SKM-1 treated with dmso at 0.1 percent for 144 hours (cell line): Measurements from ENCODE around the gene PTGIR.

Experiments
- DNase-seq: peaks from one replicate; lab custom pipeline; 2025; ENCODE audit not compliant: unreplicated experiment; lab: John Stamatoyannopoulos, UW

The PTGIR gene

DNA sequence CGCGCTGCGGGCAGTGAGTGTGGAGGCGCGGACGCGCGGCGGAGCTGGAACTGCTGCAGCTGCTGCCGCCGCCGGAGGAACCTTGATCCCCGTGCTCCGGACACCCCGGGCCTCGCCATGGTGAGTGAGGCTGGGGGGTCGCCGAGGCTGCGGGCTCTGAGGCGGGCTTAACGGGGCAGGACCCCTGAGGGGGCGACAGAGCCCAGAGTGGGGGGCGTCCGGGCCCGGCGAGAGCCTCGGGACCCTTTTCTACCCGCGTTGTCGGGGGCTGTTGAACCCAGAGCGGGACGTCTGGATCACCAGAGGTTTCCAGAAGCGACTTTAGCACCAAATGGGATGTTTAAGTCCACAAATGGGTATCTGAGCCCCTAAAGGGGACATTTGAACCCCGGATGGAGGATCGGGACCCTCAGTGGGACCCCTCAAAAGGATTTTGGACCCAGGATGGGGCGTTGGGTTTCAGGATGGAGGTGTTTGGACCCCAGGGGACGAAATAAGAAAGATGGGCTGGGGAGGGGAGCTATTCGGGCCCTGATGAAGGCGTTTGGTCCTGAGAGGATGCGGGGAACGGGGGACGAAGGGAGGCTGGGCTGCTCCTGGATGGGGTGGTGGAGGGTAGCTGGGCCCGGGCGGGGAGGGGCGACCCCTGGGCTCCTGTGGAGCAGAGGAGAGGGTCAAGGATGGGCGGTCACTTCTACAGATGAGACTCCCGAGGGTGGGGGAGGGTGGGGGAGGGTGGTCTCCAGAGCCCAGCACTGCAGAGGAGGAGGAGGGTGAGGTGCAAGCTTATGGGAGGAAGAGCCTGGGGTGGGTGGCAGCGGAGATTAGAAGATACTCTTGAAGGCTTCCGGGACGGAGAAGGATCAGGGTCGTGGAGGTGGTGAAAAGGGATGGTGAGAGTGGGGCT is 23.3 kb downstream of the PTGIR start, which contains the start of gene CALM3:
Gene CALM3, plus strand, starts transcription at position 13 of the 907 bp plus-strand sequence. Its CDS starts 105 bp downstream, at position 118.
- no peak for DNase-seq

DNA sequence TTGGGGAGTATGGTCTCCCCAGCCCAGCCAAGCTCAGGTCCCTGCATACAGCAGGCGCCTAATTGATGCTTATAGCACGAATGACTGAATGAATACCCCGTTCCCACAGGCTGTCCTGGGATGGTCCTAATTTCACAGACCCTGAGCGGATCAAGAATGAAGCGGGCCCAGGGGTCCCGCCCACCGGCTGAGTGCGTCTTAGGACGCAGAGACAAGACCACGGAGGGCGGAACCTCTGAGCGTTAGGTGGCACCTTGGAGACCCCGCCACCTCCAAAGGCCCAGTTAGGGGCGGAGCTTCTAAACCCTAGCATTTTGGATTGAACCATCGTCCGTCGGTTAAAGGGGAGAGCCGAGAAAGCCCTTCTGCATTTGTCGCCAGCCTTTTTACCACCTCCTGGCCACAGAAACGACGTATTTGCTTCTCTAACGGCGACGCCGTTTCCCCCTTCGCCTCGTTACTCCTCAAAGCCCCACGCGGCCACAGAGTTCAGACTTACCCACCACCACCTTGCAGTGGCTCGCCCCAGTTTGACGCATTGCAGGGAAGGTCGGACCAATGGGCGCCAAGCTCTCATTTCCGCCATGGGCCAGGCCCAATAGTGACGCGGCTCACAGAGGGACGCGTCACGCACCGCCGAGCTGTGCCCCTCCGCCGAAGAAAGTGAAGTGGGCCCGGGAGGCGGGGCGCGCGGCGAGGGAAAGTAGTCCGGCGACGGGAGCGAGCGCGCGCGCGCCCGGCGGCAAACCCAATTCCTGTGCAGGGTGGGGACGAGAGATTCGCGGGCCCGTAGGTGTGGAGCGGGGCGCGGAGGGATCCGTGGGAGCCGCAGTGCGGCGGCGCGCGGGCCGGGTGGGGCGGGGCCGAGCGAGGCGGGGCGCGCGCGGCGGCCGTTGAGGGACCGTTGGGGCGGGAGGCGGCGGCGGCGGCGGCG is 24.2 kb downstream of the PTGIR start:
- peak; percentile 90 for DNase-seq

- no peak for DNase-seq
Observed at GRCh38 chr19:46599716-46600373, 25.0 kb downstream of the PTGIR start.

GRCh38 chr19:46598372-46598917 is 26.4 kb downstream of the PTGIR start:
- DNase-seq: no peak

- no peak for DNase-seq
Observed at GRCh38 chr19:46596008-46596407, 28.9 kb downstream of the PTGIR start.

GRCh38 chr19:46591870-46592269 is 33.0 kb downstream of the PTGIR start:
- no peak for DNase-seq

- DNase-seq: no peak
Observed at GRCh38 chr19:46591254-46591653, 33.6 kb downstream of the PTGIR start.

- no peak for DNase-seq
Observed at GRCh38 chr19:46587861-46588260, 37.0 kb downstream of the PTGIR start.

DNA sequence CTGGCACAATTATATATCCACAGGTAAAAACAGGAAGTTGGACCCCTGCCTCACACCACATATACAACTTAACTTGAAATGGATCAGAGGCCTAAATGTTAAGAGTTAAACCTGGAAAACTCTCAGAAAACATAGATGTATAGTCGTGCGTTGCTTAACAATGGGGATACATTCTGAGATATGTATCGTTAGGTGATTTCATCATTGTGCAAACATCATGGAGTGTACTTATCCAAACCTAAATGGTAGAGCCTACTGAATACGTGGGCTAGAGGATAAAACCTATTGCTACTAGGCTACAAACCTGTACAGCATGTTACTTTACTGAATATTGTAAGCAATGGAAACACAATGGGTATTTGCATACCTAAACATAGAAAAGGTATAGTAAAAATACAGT is 38.6 kb downstream of the PTGIR start:
- no peak for DNase-seq

GRCh38 chr19:46585539-46585938 is 39.4 kb downstream of the PTGIR start:
- DNase-seq: no peak

DNA sequence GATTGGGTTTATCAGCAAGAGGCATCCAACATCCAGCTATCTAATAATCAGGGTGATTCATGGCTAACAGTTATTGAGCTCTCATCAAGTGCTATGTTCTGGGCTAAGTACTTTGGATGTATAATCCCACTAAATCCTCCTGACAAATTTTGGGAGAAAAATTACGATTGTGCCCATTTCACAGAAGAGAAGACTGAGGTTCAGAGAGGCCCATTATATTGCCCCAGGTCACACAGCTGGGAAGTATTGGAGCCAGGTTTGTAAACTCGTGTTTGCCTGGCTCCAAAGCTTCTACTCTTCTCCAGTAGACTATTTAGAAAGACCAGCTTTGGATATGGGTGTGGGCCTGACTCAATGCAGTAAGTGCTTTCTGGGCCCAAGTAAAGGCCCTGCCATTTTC is 44.6 kb downstream of the PTGIR start:
- no peak for DNase-seq

- DNase-seq: no peak
Observed at GRCh38 chr19:46579361-46579879, 45.5 kb downstream of the PTGIR start.

DNA sequence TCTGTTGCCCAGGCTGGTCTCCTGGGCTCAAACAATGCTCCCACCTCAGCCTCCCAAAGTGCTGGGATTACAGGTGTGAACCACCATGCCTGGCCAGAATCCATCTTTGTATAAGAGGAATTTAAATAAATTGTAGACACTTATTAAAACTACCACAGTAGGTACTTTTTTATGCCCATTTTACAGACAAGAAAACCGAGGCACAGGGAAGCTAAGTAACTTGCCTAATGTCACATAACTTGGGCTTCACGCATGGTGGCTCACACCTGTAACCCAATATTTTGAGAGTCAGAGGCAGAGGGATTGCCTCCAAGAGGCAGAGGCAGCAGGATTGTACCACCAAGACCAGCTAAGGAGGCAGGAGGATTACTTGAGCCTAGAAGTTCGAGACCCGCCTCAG is 46.4 kb downstream of the PTGIR start:
- DNase-seq: no peak

DNA sequence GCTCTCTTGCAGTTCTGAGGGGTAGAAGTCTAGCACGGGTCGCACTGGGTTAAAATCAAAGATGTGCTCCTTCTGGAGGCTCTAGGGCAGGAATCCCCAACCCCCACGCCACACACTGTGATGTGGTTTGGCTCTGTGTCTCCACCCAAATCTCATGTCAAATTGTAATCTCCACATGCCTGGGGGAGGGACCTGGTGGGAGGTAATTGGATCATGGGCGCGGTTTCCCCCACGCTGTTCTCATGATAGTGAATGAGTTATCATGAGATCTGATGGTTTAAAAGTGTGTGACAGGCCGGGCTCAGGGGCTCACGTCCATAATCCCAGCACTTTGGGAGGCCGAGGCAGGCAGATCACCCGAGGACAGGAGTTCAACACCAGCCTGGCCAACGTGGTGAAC is 50.4 kb downstream of the PTGIR start:
- no peak for DNase-seq

GRCh38 chr19:46573679-46574498 is 51.0 kb downstream of the PTGIR start:
- DNase-seq: no peak

GRCh38 chr19:46571495-46571894 is 53.4 kb downstream of the PTGIR start:
- peak; percentile 2 for DNase-seq
